HCT116 (cell line): Measurements from ENCODE around the gene TRERF1. TPM values are rescaled to one million over a fixed set of nuclear protein-coding genes. Genes with fewer than 3 reads are reported as not detected.

Experiments
- ATAC-seq: fragments of 200-7000 bp; cut with Tn5 transposase; 2 replicates; pipeline ENCODE4 v1.9.1; 2020; ENCODE audit warnings: mild to moderate bottlenecking, moderate library complexity
- BruUV-seq: library from RNA; stranded (reverse); fragments of 400-500 nt; replicated peaks from 2 replicates; lab custom pipeline; 2021; lab: Mats Ljungman, UMichigan
- CTCF ChIA-PET: fragments of 300-600 bp; sonication (Branson Sonifier 250); formaldehyde crosslinking; loops from one replicate; lab custom pipeline; 2021; ENCODE audit warnings: antibody characterized with exemption; lab: Charles Lee
- POLR2A ChIA-PET: fragments of 300-600, 350-600 bp; sonication (Branson Sonifier 250); formaldehyde crosslinking; loops from one replicate; lab custom pipeline; 2021; ENCODE audit warnings: antibody characterized with exemption; lab: Charles Lee
- RAD21 ChIA-PET, 2 experiments: fragments of 300-600 bp; sonication (Branson Sonifier 250); formaldehyde crosslinking; loops; one replicate each; lab custom pipeline; 2023; ENCODE audit warnings: low total read pairs in 2 of 2; ENCODE audit not compliant: uncharacterized antibody in 2 of 2, unreplicated experiment in 2 of 2, low non-redundant PET in 1 of 2; lab: Charles Lee
- DNase-seq: peaks from one replicate; pipeline ENCODE4 v3.0.0-alpha.2; 2010; ENCODE audit warnings: low read depth, low spot score
- H2AFZ ChIP-seq: fragments of 200-600 bp; shearing (Covaris generic), sonication (generic); 2 replicates; pipeline ENCODE4 v1.6.1; 2017; ENCODE audit warnings: low read depth, mixed run types, mixed read lengths, antibody characterized with exemption, low read length; ENCODE audit not compliant: poor library complexity, severe bottlenecking
- H3K27ac ChIP-seq: 2 replicates; pipeline ENCODE4 v1.5.1; 2012; ENCODE audit warnings: low read depth, low read length
- H3K27me3 ChIP-seq: fragments of 200-600 bp; sonication (generic); 2 replicates; pipeline ENCODE4 v1.6.1; 2016; ENCODE audit warnings: mixed run types, low read length, mixed read lengths; ENCODE audit not compliant: insufficient read depth
- H3K36me3 ChIP-seq, 2 experiments: fragments of 200-500 bp in 1 of 2; fragments of 200-600 bp in 1 of 2; sonication (Bioruptor generic) in 1 of 2; sonication (generic) in 1 of 2; 2 replicates each; pipeline versions ENCODE4 v1.5.1 to v1.6.1; 2014 to 2016; ENCODE audit warnings: low read length in 2 of 2, inconsistent platforms in 1 of 2, mixed read lengths in 1 of 2, mixed run types in 1 of 2; ENCODE audit not compliant: insufficient read depth in 2 of 2, control insufficient read depth in 1 of 2
- H3K4me1 ChIP-seq, 2 experiments: fragments of 200-600 bp in 1 of 2; sonication (generic) in 1 of 2; 2 replicates each; pipeline versions ENCODE4 v1.5.1 to v1.6.1; 2012 to 2017; ENCODE audit warnings: low read length in 2 of 2, inconsistent platforms in 1 of 2, mild to moderate bottlenecking in 1 of 2, mixed read lengths in 1 of 2, mixed run types in 1 of 2, moderate library complexity in 1 of 2; ENCODE audit not compliant: insufficient read depth in 2 of 2, control insufficient read depth in 1 of 2
- H3K4me2 ChIP-seq: fragments of 200-600 bp; sonication (generic); 2 replicates; pipeline ENCODE4 v1.6.1; 2017; ENCODE audit warnings: mixed run types, low read length, mixed read lengths
- H3K4me3 ChIP-seq, 2 experiments: fragments of 200-600 bp in 1 of 2; sonication (generic) in 1 of 2; replicated peaks in 1 of 2; 2 replicates each; pipeline ENCODE4 v1.5.1; 2011 to 2016; ENCODE audit warnings: low read length in 2 of 2, control low read depth in 1 of 2, low read depth in 1 of 2, mild to moderate bottlenecking in 1 of 2, mixed read lengths in 1 of 2, mixed run types in 1 of 2
- H3K79me2 ChIP-seq: fragments of 200-600 bp; sonication (generic); 2 replicates; pipeline ENCODE4 v1.6.1; 2017; ENCODE audit warnings: mild to moderate bottlenecking, mixed run types, low read length, moderate library complexity, mixed read lengths; ENCODE audit not compliant: insufficient read depth
- H3K9ac ChIP-seq: fragments of 200-600 bp; sonication (generic); 2 replicates; pipeline ENCODE4 v1.6.1; 2016; ENCODE audit warnings: low read length, mixed read lengths
- H3K9me2 ChIP-seq: fragments of 200-600 bp; sonication (generic), shearing (Covaris generic); 2 replicates; pipeline ENCODE4 v1.6.1; 2017; ENCODE audit warnings: mixed run types, mild to moderate bottlenecking, moderate library complexity; ENCODE audit not compliant: insufficient read depth
- H3K9me3 ChIP-seq, 2 experiments: fragments of 200-500 bp in 1 of 2; fragments of 200-600 bp in 1 of 2; sonication (Bioruptor generic) in 1 of 2; sonication (generic) in 1 of 2; 2 replicates each; pipeline ENCODE4 v1.6.1; 2014 to 2017; ENCODE audit warnings: low read length in 2 of 2, mixed read lengths in 2 of 2, inconsistent platforms in 1 of 2, low read depth in 1 of 2, mild to moderate bottlenecking in 1 of 2, mixed run types in 1 of 2, moderate library complexity in 1 of 2; ENCODE audit not compliant: control insufficient read depth in 1 of 2, insufficient read depth in 1 of 2
- H4K20me1 ChIP-seq: fragments of 200-600 bp; sonication (generic), shearing (Covaris generic); 2 replicates; pipeline ENCODE4 v1.6.1; 2017; ENCODE audit warnings: mixed run types, mild to moderate bottlenecking, moderate library complexity; ENCODE audit not compliant: insufficient read depth
- ATF3 ChIP-seq: IDR thresholded peaks from 2 replicates; pipeline ENCODE4 v1.6.1; 2012
- CBX3 ChIP-seq: IDR thresholded peaks from 2 replicates; pipeline ENCODE4 v1.6.1; 2012; ENCODE audit warnings: low read depth
- EGR1 ChIP-seq: IDR thresholded peaks from 2 replicates; pipeline ENCODE4 v1.6.1; 2012; ENCODE audit warnings: low read depth
- ELF1 ChIP-seq: IDR thresholded peaks from 2 replicates; pipeline ENCODE4 v1.6.1; 2012; ENCODE audit warnings: low read depth, borderline replicate concordance
- EZH2phosphoT487 ChIP-seq: fragments of 200-600 bp; IDR thresholded peaks from 2 replicates; pipeline ENCODE4 v1.6.1; 2018; ENCODE audit warnings: antibody characterized with exemption, borderline replicate concordance
- FOSL1 ChIP-seq: IDR thresholded peaks from 2 replicates; pipeline ENCODE4 v1.6.1; 2012; ENCODE audit warnings: low read depth
- JUND ChIP-seq: IDR thresholded peaks from 2 replicates; pipeline ENCODE4 v1.6.1; 2012
- MAX ChIP-seq: IDR thresholded peaks from 2 replicates; pipeline ENCODE4 v1.6.1; 2012
- POLR2A ChIP-seq: IDR thresholded peaks from 2 replicates; pipeline ENCODE4 v1.7.0; 2011; ENCODE audit warnings: borderline replicate concordance; ENCODE audit not compliant: insufficient read depth, insufficient read length; ENCODE audit errors: extremely low read depth
- RAD21 ChIP-seq: IDR thresholded peaks from 2 replicates; pipeline ENCODE4 v1.6.1; 2012; ENCODE audit warnings: low read depth, mild to moderate bottlenecking
- REST ChIP-seq: IDR thresholded peaks from 2 replicates; pipeline ENCODE4 v1.6.1; 2012; ENCODE audit warnings: low read depth
- SIN3A ChIP-seq: IDR thresholded peaks from 2 replicates; pipeline ENCODE4 v1.6.1; 2012; ENCODE audit warnings: low read depth
- SP1 ChIP-seq: IDR thresholded peaks from 2 replicates; pipeline ENCODE4 v1.6.1; 2012; ENCODE audit warnings: low read depth
- SRF ChIP-seq: IDR thresholded peaks from 2 replicates; pipeline ENCODE4 v1.6.1; 2012; ENCODE audit warnings: low read depth
- TCF7L2 ChIP-seq: IDR thresholded peaks from 2 replicates; pipeline ENCODE4 v1.7.0; 2011; ENCODE audit warnings: borderline replicate concordance, inconsistent platforms; ENCODE audit not compliant: insufficient read depth, insufficient read length; ENCODE audit errors: extremely low read depth
- YY1 ChIP-seq: IDR thresholded peaks from 2 replicates; pipeline ENCODE4 v1.6.1; 2011; ENCODE audit warnings: low read length, low read depth, moderate library complexity, mild to moderate bottlenecking; ENCODE audit not compliant: insufficient replicate concordance; ENCODE audit errors: extremely low read depth
- ZFX ChIP-seq: fragments of 450-650 bp; IDR thresholded peaks from 2 replicates; pipeline ENCODE4 v1.6.1; 2017
- intact Hi-C: fragments of 100-400 bp; cut with micrococcal nuclease; formaldehyde crosslinking; loops from 2 replicates; pipeline ENCODE4 v1.10.0; 2022
- total RNA-seq: library from RNA; stranded (reverse); gene quantifications from one replicate; pipeline ENCODE4 v1.2.1, GENCODE V29; 2021; ENCODE audit not compliant: unreplicated experiment

Gene TRERF1
- total RNA-seq, 1 experiment from 2014 or later = 12.4 TPM

- no peaks in the 10 kb centered on the region for H4K20me1 ChIP-seq
- ChIA-PET CTCF (interaction anchor here (1.8 kb wide), 1 partner anchor 146 kb away, joined by 7 read pairs; no protein-coding TSS in a partner anchor), RAD21 (no interaction called here), POLR2A (no interaction called here)
- H3K36me3 ChIP-seq = no peaks in the 10 kb centered on the region
- H3K4me1 ChIP-seq = peaks cover 43 to 50% of the 10 kb centered on the region in 2 experiments
- DNase-seq = no peak
- H3K27me3 ChIP-seq = no peaks in the 10 kb centered on the region
- no peak for TF ChIP-seq CBX3
- no peak for TF ChIP-seq EZH2phosphoT487
- TF ChIP-seq SRF = no peak
- no peak for TF ChIP-seq SIN3A
- TF ChIP-seq YY1 = no peak
- no peak for TF ChIP-seq ELF1
- TF ChIP-seq SP1 = no peak
- no peak for TF ChIP-seq POLR2A
- no peak for TF ChIP-seq JUND
- no TSS peak for BruUV-seq
- peaks cover 2% of the 10 kb centered on the region for H3K79me2 ChIP-seq
- intact Hi-C loops = no loop called here
- H3K9me3 ChIP-seq = no peaks in the 10 kb centered on the region
- H3K27ac ChIP-seq = peak overlapping the region; percentile 86; the same call in 1 of the 2 replicates
- peak overlapping the region; percentile 77 for H3K4me2 ChIP-seq
- no peak for ATAC-seq
- H2AFZ ChIP-seq = no peak overlapping the region
- H3K9ac ChIP-seq = no peak overlapping the region
- no peak overlapping the region for H3K4me3 ChIP-seq
- H3K9me2 ChIP-seq = no peaks in the 10 kb centered on the region
Observed at GRCh38 chr6:42400886-42401612, 50.7 kb downstream of the TRERF1 start.

GRCh38 chr6:42400061-42400760 lies 51.5 kb downstream of the TRERF1 start:
- DNase-seq = no peak
- no peak for TF ChIP-seq ELF1
- TF ChIP-seq RAD21 = no peak
- TF ChIP-seq POLR2A = no peak
- no peak for TF ChIP-seq SRF
- TF ChIP-seq TCF7L2 = no peak
- no peak for TF ChIP-seq JUND
- TF ChIP-seq ATF3 = no peak
- TF ChIP-seq ZFX = no peak
- no peak for TF ChIP-seq FOSL1
- TF ChIP-seq REST = no peak
- TF ChIP-seq SP1 = no peak
- TF ChIP-seq SIN3A = no peak
- TF ChIP-seq MAX = no peak
- no peak for TF ChIP-seq EGR1
- H3K27ac ChIP-seq = no peak overlapping the region
- RAD21 ChIA-PET = no interaction called here
- peaks cover 34 to 41% of the 10 kb centered on the region in 2 experiments for H3K4me1 ChIP-seq
- H2AFZ ChIP-seq = no peak overlapping the region
- H4K20me1 ChIP-seq = no peaks in the 10 kb centered on the region
- no peaks in the 10 kb centered on the region for H3K9me2 ChIP-seq
- H3K27me3 ChIP-seq = no peaks in the 10 kb centered on the region
- H3K4me2 ChIP-seq = no peak overlapping the region
- intact Hi-C loops = no loop called here
- H3K36me3 ChIP-seq = no peaks in the 10 kb centered on the region
- H3K9ac ChIP-seq = no peak overlapping the region
- BruUV-seq = no TSS peak
- H3K9me3 ChIP-seq = no peaks in the 10 kb centered on the region
- H3K79me2 ChIP-seq = no peaks in the 10 kb centered on the region; the same call in 1 of the 2 replicates
- ATAC-seq = no peak
- no peak overlapping the region for H3K4me3 ChIP-seq
- POLR2A ChIA-PET = no interaction called here
- CTCF ChIA-PET = no interaction called here
